DOHH2 (cell line): ENCODE results near the gene UNC13D.

Experiments
- H3F3A ChIP-seq: fragments of 200-600 bp; sonication (generic), shearing (Covaris generic); 2 replicates; pipeline ENCODE4 v1.6.0; 2016; ENCODE audit warnings: antibody characterized with exemption, mild to moderate bottlenecking; ENCODE audit not compliant: control insufficient read depth, insufficient read depth
- H3K27ac ChIP-seq: fragments of 200-600 bp; sonication (generic); 2 replicates; pipeline ENCODE4 v1.5.1; 2014; ENCODE audit warnings: low read depth, mild to moderate bottlenecking, low read length, moderate library complexity
- H3K27me3 ChIP-seq: fragments of 200-600 bp; sonication (generic); 2 replicates; pipeline ENCODE4 v1.6.1; 2014; ENCODE audit warnings: mild to moderate bottlenecking, low read length, mixed read lengths; ENCODE audit not compliant: control insufficient read depth
- H3K36me3 ChIP-seq: fragments of 200-600 bp; sonication (generic); 2 replicates; pipeline ENCODE4 v1.6.1; 2014; ENCODE audit warnings: mild to moderate bottlenecking, low read length, moderate library complexity, mixed read lengths; ENCODE audit not compliant: control insufficient read depth
- H3K4me1 ChIP-seq: fragments of 200-600 bp; sonication (generic); 2 replicates; pipeline ENCODE4 v1.6.1; 2014; ENCODE audit warnings: mild to moderate bottlenecking, low read length, mixed read lengths; ENCODE audit not compliant: control insufficient read depth
- H3K4me2 ChIP-seq: fragments of 200-600 bp; sonication (generic); 2 replicates; pipeline ENCODE4 v1.6.0; 2014; ENCODE audit warnings: mild to moderate bottlenecking, low read length, moderate library complexity
- H3K4me3 ChIP-seq: fragments of 200-600 bp; sonication (generic); 2 replicates; pipeline ENCODE4 v1.5.1; 2014; ENCODE audit warnings: mild to moderate bottlenecking, low read length, mixed read lengths
- H3K79me2 ChIP-seq: fragments of 200-600 bp; sonication (generic); 2 replicates; pipeline ENCODE4 v1.6.1; 2014; ENCODE audit warnings: mild to moderate bottlenecking, low read length, mixed read lengths; ENCODE audit not compliant: control insufficient read depth
- H3K9me2 ChIP-seq: fragments of 200-600 bp; sonication (generic); replicated peaks from 2 replicates; pipeline ENCODE4 v1.6.1; 2014; ENCODE audit warnings: mild to moderate bottlenecking, low read length, mixed read lengths; ENCODE audit not compliant: control insufficient read depth
- H3K9me3 ChIP-seq: fragments of 200-600 bp; sonication (generic); 2 replicates; pipeline ENCODE4 v1.6.1; 2014; ENCODE audit warnings: antibody characterized with exemption, low read length, mixed read lengths; ENCODE audit not compliant: control insufficient read depth, insufficient read depth
- H4K20me1 ChIP-seq: fragments of 200-600 bp; sonication (generic); 2 replicates; pipeline ENCODE4 v1.6.0; 2014; ENCODE audit warnings: low read depth, mild to moderate bottlenecking, antibody characterized with exemption, low read length, moderate library complexity; ENCODE audit not compliant: control insufficient read depth, insufficient read depth
- EZH2phosphoT487 ChIP-seq: fragments of 200-600 bp; sonication (generic); IDR thresholded peaks from 2 replicates; pipeline ENCODE4 v1.6.1; 2017; ENCODE audit warnings: borderline replicate concordance, mild to moderate bottlenecking, antibody characterized with exemption, low read length, moderate library complexity, mixed read lengths
- TF ChIP-seq, protein P1 (sequence below): fragments of 200-600 bp; sonication (generic); IDR thresholded peaks from one replicate; pipeline ENCODE4 v1.5.1; 2014; ENCODE audit warnings: antibody characterized with exemption, mild to moderate bottlenecking, low read depth, low read length; ENCODE audit not compliant: poor library complexity, severe bottlenecking

Gene UNC13D

DNA sequence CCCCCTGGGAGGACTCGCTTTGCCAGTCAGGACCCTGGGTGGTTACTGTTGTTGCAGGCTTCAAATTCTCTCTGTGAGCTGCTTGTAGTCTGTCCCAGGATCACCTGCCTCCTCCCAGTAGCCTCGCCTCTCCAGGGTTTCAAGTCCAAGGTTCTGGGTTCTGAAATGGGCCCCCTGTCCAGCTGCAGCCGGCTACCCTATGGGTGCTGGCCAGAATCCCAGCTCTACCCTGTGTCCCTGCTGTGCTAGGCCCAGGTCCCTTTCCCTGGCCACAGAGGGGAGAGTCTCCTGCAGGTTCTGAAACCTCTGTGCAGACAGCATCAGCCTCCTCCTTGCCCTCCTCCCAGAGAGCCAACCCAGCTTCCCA, 21.4 kb downstream of the UNC13D start:
- Histone ChIP-seq H3K36me3 (peaks cover 63% of the 10 kb centered on the region), H3K27ac (no peak overlapping the region), H3K9me3 (no peaks in the 10 kb centered on the region), H3K79me2 (no peaks in the 10 kb centered on the region), H3K27me3 (no peaks in the 10 kb centered on the region), H4K20me1 (no peaks in the 10 kb centered on the region), H3K4me3 (no peak overlapping the region), H3K4me1 (peaks cover 14% of the 10 kb centered on the region), H3K4me2 (no peak overlapping the region), H3K9me2 (no peaks in the 10 kb centered on the region), H3F3A (no peaks in the 10 kb centered on the region)
- TF ChIP-seq, protein P1, sequence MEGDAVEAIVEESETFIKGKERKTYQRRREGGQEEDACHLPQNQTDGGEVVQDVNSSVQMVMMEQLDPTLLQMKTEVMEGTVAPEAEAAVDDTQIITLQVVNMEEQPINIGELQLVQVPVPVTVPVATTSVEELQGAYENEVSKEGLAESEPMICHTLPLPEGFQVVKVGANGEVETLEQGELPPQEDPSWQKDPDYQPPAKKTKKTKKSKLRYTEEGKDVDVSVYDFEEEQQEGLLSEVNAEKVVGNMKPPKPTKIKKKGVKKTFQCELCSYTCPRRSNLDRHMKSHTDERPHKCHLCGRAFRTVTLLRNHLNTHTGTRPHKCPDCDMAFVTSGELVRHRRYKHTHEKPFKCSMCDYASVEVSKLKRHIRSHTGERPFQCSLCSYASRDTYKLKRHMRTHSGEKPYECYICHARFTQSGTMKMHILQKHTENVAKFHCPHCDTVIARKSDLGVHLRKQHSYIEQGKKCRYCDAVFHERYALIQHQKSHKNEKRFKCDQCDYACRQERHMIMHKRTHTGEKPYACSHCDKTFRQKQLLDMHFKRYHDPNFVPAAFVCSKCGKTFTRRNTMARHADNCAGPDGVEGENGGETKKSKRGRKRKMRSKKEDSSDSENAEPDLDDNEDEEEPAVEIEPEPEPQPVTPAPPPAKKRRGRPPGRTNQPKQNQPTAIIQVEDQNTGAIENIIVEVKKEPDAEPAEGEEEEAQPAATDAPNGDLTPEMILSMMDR: no peak
- no peak for TF ChIP-seq EZH2phosphoT487

DNA sequence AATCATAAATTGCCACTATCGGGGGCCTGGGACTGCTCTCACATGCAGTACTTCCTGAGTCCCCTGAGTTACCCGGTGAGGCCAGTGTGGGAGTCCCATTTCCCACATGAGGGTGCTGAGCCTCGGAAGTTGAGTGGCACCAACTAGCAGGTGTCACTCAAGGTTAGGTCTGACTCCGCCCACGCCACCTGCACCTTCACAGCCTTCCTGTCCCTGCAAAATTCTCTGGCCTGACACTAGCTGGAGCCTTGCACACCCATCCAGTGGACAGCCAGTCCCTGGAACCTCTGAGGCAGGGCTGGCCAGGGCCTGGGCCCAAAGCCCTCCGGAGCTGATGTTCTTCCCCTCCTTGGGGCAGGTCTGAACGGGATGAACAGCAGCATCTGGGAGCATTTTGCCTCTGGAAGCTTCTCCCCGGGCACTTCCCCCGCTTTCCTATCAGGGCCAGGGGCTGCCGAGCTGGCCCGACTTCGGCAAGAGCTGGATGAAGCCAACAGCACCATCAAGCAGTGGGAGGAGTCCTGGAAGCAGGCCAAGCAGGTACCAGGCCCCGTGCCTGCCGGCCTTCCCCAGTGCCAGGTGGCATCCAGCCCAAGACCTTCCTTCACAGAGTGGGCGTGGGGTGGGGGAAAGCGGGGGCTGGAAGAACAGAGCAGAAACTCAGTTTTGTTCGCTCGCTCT, 21.9 kb downstream of the UNC13D start:
- H4K20me1 ChIP-seq: no peaks in the 10 kb centered on the region
- no peak overlapping the region for H3K27ac ChIP-seq
- H3K4me1 ChIP-seq: peaks cover 9% of the 10 kb centered on the region
- H3K79me2 ChIP-seq: no peaks in the 10 kb centered on the region
- no peaks in the 10 kb centered on the region for H3K27me3 ChIP-seq
- no peaks in the 10 kb centered on the region for H3K9me2 ChIP-seq
- H3K9me3 ChIP-seq: no peaks in the 10 kb centered on the region
- peaks cover 66% of the 10 kb centered on the region for H3K36me3 ChIP-seq
- no peak overlapping the region for H3K4me2 ChIP-seq
- H3F3A ChIP-seq: no peaks in the 10 kb centered on the region
- TF ChIP-seq, protein P1: no peak
- TF ChIP-seq EZH2phosphoT487: no peak
- H3K4me3 ChIP-seq: no peak overlapping the region

DNA sequence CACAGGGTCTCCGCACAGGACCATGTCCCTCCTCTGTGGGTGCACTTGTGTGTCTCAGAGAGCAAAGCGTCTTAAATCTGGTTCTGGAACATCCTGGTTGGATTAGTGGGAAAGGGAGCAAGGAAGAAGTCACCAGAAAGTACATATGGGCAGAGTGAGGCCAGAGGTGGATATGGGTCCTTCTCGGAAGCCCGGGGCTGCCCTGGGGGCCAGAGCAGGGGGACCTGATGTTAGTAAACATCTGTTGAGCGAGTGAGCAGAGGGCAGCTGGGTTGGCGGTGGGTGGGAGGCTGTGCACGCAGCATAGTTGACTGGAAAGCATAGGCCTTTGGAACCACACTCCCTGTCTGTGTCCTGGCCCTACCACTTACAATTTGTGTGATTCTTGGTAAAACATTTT, 22.7 kb downstream of the UNC13D start:
- Histone ChIP-seq H3F3A (no peaks in the 10 kb centered on the region), H3K4me3 (no peak overlapping the region), H4K20me1 (no peaks in the 10 kb centered on the region), H3K79me2 (no peaks in the 10 kb centered on the region), H3K27me3 (no peaks in the 10 kb centered on the region), H3K27ac (no peak overlapping the region), H3K9me3 (no peaks in the 10 kb centered on the region), H3K9me2 (no peaks in the 10 kb centered on the region), H3K4me1 (peaks cover 2% of the 10 kb centered on the region), H3K36me3 (peaks cover 73% of the 10 kb centered on the region), H3K4me2 (no peak overlapping the region)
- TF ChIP-seq, protein P1: no peak
- no peak for TF ChIP-seq EZH2phosphoT487
